Coronary artery (tissue), 2 donors: ENCODE data around the gene GABRG3.

Experiments used
- DNase-seq: peaks from one replicate; pipeline ENCODE4 v3.0.0-alpha.2; 2017; ENCODE audit warnings: low spot score
- H3K27ac ChIP-seq, 2 donors: fragments of 200-600 bp; sonication (generic); one replicate each; pipeline ENCODE4 v1.5.1; 2016 to 2019
- H3K4me3 ChIP-seq: fragments of 200-600 bp; sonication (generic); 2 replicates; pipeline ENCODE4 v1.5.1; 2016; ENCODE audit warnings: mild to moderate bottlenecking, moderate library complexity
- CTCF ChIP-seq: fragments of 200-600 bp; sonication (generic); IDR thresholded peaks from one replicate; pipeline ENCODE4 v1.5.1; 2019; ENCODE audit warnings: antibody characterized with exemption

GABRG3 gene

DNA sequence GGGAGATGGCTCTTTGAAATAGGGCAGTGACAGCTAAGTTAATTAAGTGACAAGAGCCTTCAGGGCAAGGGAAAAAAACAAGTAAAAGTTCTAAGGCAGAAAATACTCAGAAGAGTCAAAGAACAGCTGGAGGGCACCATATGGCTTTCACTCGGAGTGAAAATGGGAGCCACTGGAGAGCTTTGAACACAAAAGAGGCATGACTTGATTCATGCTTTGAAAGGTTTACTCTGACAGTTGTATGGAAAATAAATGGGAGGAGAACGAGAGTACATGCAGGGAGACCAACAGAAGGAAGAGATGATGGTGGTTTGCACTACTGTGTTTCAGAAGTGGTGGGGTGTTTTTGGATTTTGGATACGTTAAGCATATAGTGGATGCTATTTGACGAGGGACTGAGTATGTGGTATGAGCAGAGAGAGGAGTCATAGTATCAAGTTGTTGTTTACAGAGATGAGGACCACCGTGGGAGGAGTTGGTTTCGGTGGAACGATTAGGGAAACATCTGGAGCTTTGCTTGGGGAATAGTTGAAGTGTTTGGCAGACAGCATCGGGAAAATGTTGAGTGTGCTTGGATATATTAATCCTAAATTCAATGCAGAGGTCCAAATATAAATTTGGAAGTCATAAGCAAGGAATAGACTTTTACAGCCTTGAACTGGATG, 411.5 kb downstream of the GABRG3 start:
- no peak for TF ChIP-seq CTCF
- no peak for DNase-seq
- Histone ChIP-seq H3K27ac (no peak overlapping the region), H3K4me3 (no peak overlapping the region)

DNA sequence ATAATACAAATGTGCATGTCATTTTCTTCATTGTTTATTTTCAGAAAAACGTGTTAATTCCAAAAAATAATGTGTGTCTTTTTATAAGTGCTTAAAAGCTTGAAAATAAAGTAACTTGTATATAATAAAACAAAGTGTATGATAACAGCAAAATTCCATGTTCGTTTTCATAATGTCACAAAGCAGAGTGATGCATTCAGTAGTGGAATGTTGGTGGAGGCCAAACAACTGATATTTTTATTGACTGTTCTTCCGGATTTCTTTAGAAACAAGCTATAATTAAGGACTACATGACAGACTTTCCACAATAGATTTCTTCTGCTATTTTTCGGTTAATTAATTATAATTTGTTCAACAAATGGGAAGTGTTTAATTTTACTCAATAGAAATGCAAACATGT, 412.7 kb downstream of the GABRG3 start:
- H3K27ac ChIP-seq: no peak overlapping the region
- TF ChIP-seq CTCF: no peak
- DNase-seq: no peak

DNA sequence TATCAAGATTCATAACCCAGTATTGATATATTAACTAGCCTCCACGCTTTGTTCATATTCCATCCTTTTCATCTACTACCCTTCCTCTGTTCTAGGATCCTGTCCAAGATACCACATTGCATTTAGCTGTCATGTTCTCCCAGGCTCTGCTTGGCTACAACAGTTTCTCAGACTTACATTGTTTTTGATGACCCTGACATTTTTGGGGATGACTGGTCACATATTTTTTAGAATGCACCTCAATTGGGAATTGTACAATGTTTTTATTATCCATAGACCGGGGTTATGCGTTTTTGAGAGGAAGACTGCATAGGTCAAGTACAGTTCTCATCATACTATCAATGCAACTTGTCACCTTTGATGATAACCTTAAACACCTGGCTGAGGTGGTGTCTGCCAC, 421.2 kb downstream of the GABRG3 start:
- DNase-seq: no peak
- no peak for TF ChIP-seq CTCF
- no peak overlapping the region for H3K4me3 ChIP-seq
- H3K27ac ChIP-seq: no peak overlapping the region

More for the DNA sequence above, 412.7 kb downstream of the GABRG3 start:
- H3K4me3 ChIP-seq: no peak overlapping the region

GRCh38 chr15:27396521-27396920, 425.5 kb downstream of the GABRG3 start:
- Histone ChIP-seq H3K27ac (no peak overlapping the region), H3K4me3 (no peak overlapping the region)
- DNase-seq: no peak
- no peak for TF ChIP-seq CTCF

- no peak overlapping the region for H3K4me3 ChIP-seq
- TF ChIP-seq CTCF: no peak
- H3K27ac ChIP-seq: no peak overlapping the region
- DNase-seq: no peak
Measured at GRCh38 chr15:27396996-27397395, 426.0 kb downstream of the GABRG3 start.

DNA sequence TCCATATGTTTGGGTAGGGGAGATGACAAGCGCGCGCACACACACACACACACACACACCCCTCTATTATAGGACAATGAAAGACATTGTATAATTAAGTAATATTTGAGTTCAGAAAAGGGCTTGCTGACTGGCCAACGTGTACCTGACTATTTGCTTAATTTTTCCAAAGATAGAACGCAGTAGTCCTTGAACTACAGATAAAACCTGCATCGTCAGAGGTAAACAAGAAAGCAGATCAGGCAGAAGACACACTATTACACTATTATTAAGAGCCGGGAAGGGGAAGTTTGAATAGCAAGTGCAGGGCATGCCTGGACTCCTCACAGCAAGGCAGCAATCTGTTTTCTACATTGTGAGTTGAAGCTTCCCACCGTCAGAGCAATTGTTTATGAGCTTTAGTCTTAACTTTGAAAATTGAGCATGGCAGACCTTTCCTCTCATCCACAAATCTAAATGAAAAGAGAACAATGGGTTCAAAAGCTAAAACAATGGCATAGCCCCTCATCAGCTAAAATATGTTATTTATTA, 427.7 kb downstream of the GABRG3 start:
- no peak for DNase-seq
- TF ChIP-seq CTCF: no peak

DNA sequence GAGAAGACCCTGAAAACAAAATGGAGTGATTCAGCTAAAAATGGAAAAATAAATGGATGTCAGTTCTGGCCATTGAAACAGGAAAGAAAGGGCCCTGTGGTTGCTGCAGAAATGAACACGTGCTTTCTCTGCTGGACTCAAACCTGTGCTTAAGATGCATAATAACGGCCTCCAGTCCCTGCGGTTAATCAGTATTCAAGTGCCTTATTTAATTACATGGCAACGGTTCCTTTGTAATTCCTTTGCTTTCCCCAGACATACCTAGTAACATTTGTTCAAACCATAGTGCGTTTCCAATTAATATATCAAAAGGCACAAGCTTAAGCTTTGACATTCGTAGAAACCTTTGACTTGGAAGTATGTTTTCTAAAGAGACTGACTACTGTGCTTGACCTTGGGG, 428.3 kb downstream of the GABRG3 start:
- no peak overlapping the region for H3K4me3 ChIP-seq
- H3K27ac ChIP-seq: no peak overlapping the region
- DNase-seq: no peak
- TF ChIP-seq CTCF: no peak

More for the DNA sequence above, 427.7 kb downstream of the GABRG3 start:
- H3K4me3 ChIP-seq: no peak overlapping the region
- no peak overlapping the region for H3K27ac ChIP-seq
